Fibroblast of pulmonary artery (primary cell): ENCODE measurements around the gene ASB10.

Experiments
- DNase-seq: peaks from one replicate; pipeline ENCODE4 v3.0.0-alpha.2; 2010; ENCODE audit warnings: low read depth
- H3K4me3 ChIP-seq: replicated peaks from 2 replicates; pipeline ENCODE4 v1.5.1; 2011; ENCODE audit warnings: low read depth, mild to moderate bottlenecking, control low read depth, low read length, moderate library complexity
- CTCF ChIP-seq: IDR thresholded peaks from 2 replicates; pipeline ENCODE4 v1.5.1; 2011; ENCODE audit warnings: mild to moderate bottlenecking, control low read depth, low read length, inconsistent platforms; ENCODE audit errors: missing control alignments

ASB10 gene

GRCh38 chr7:151186640-151187408 is at the start of gene ASB10:
ASB10 (minus strand) TSS chr7:151187250; CDS start chr7:151187130, 120 bp downstream.
- DNase-seq, result no peak
- no peak for TF ChIP-seq CTCF

GRCh38 chr7:151236406-151236805 is 49.4 kb upstream of the ASB10 start:
- no peak for DNase-seq
- no peak for TF ChIP-seq CTCF
- no peak overlapping the region for H3K4me3 ChIP-seq

More at GRCh38 chr7:151186640-151187408, at the start of gene ASB10:
- no peak within 1 kb of the TSS for H3K4me3 ChIP-seq

GRCh38 chr7:151235091-151235787 is 48.2 kb upstream of the ASB10 start:
- DNase-seq, result no peak
- no peak for TF ChIP-seq CTCF
- H3K4me3 ChIP-seq, result no peak overlapping the region

- no peak for DNase-seq
- H3K4me3 ChIP-seq, result peak overlapping the region; percentile 98
- TF ChIP-seq CTCF, result no peak
Measured at GRCh38 chr7:151233804-151234203, 46.8 kb upstream of the ASB10 start.

GRCh38 chr7:151232917-151233701 is 46.1 kb upstream of the ASB10 start:
- peak; percentile 84 for DNase-seq
- TF ChIP-seq CTCF, result no peak
- H3K4me3 ChIP-seq, result peak overlapping the region; percentile 98

GRCh38 chr7:151232091-151232916 is 45.3 kb upstream of the ASB10 start, which contains the start of gene CHPF2:
CHPF2 (plus strand) TSS chr7:151232483; CDS start chr7:151234012, 1,529 bp downstream.
- no peak for TF ChIP-seq CTCF
- H3K4me3 ChIP-seq, result peak within 1 kb of the TSS; percentile 98
- peak; percentile 86 for DNase-seq
